Inflammatory macrophage treated with lipopolysaccharide for 1 hour (primary cell): ENCODE results near the gene DOCK4.

ENCODE experiments used
- DNase-seq, 2 donors: peaks; one replicate each; pipeline ENCODE4 v3.0.0-alpha.2; 2020 to 2022

DOCK4 gene

DNA sequence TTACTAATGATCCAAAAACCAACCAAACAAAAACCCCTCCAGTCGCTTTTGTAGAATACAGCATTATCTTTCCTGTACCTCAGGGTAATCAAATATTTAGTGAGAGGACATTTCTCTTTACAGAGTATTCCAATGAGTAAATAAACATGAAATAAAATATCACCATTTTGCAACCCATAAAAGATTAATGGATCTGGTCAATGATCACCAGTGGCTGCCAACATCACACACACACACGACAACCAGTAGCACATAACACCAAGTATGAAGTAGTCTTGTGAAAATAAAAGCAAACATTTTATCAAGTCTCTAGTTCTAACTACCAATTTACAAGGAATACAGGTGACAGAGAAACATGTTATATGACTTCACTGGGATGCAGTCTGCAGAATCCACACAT, 455.3 kb downstream of the DOCK4 start:
- DNase-seq, result no peak

DNA sequence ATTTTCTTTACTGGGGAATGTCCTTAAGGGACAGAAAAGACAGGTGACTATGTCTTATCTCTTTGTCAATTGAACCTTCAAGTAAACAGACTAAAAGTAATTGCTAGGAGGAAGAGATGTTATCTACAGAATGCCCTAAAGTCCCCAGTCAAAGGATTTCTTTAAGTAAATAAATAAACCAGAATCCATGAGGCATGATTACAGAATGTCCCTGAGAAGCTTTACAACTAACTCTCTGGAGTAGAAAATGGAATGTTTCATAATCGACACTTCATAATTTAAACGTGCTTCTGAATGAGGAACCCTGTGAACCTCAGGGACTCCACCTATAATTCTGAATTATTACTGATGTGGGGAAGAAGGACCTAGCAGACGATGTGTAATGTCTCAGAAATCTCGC, 456.0 kb downstream of the DOCK4 start:
- no peak for DNase-seq

DNA sequence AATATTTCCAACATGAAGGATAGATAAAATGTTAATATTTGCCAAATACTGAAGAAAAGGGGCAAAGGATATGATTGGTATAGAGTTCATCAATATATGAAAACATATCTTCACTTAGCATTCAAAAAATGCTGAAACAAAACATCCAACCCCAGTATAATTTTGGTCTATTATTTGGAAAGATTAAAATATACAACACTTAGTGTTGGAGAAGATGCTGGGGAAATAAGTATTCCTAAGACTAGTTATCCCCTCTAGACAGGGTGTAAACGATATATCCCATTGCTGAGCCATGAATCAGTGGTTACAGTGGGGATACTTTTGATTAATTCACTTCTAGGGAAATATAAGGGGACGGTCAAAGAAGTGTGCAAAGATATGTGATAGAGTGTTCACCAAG, 456.6 kb downstream of the DOCK4 start:
- DNase-seq, result no peak

- no peak for DNase-seq
These were observed 458.5 kb downstream of the DOCK4 start for GRCh38 chr7:111747718-111748117.

DNA sequence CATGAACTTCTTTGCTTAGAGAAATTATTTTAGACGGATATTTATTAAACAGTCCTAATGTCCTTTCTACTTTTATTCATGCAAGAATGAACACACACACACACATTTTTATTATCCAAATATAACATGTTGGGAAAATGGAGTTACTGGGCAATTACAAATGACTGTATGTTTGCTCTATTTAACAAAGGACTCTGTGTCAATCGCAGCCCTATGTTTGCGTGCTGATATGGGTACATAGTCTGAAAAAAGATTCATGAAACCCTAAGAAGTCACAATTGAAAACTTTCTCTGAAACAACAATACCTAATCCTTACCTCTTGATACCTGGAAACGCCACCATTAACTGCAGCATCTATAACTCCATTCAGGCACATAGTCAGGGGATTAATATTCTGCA, 459.2 kb downstream of the DOCK4 start:
- DNase-seq, result no peak

DNA sequence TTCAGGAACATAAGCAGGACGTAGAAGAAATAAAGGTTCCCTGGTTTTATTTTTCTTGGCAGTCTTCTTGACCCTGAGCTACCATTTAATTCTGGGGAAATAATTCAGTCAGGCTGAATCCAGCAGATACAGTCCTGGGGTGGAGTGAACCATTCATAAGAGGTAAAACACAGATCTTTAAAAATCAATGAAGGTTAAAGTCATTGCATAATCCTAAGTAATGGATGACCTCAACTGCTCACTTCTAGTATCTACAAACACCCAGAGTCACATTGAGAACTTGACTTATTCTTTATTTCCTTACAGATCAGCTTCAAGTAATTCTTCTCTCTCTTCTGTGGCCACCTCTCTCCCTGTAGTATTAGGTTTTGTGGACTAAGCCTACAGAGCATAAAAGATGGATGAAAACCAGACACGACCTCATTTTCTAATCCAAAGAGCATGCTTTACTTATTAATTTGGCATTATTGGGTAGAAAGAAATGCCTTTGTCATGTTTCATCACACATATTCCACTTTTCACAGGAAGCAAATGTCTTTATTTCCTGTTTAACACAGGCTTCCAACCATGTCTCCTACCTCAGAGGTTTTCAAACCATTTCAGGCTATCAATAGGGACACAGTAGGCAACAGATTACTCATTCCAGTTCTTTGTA, 461.6 kb downstream of the DOCK4 start:
- no peak for DNase-seq

DNA sequence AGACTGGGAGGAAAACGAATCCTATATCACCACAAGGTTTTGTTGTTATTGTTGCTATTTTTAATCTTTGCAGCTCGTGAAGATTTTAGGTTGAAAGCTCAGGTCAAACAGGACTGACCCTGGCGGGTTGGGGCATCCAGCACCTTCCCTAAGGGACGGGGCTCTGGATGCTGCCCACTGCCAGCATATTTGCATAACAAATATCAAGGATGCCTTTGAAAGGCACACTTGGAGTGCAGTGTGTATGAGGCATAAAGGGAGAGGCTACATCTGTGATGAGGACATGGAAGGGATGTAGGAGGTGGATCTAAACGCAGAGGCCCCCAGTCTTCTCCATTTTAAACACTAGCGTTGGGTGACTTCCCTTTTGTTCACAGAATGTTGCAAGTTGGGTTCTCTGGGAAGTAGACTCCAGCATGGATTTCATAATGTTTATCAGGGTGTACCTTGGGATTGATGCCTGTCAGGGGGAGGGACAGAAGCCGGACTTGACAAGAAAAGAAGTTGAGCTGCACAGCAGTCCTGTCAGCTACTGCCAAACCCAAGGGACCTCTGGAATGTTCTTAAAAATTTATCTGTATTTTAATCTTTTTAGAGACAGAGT, 462.9 kb downstream of the DOCK4 start:
- peak; percentile 56 to 72 for DNase-seq

DNA sequence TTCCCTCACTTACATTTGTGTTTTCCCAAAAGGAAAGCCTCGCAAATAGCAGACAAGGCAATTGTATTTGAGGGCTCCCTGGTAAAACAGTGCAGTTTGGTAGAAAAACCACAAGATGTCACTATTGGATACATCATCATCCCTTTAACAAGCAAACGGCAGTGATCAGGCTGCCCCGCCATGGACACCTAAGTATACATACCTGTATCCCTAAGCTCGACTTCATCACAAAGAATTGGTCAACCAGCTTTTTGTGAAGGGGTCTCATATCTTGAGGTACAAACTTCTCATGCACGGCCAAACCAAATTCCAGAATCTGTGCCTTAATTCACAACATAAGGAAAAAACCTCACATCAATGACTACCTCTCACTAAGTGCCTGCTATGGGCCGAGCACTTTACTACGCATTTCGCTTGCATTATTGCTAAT, 464.4 kb downstream of the DOCK4 start:
- DNase-seq, result peak; percentile 28 to 66

- no peak for DNase-seq
These were observed 465.3 kb downstream of the DOCK4 start for GRCh38 chr7:111740942-111741341.

GRCh38 chr7:111736552-111736874, 469.7 kb downstream of the DOCK4 start:
- DNase-seq, result no peak

DNA sequence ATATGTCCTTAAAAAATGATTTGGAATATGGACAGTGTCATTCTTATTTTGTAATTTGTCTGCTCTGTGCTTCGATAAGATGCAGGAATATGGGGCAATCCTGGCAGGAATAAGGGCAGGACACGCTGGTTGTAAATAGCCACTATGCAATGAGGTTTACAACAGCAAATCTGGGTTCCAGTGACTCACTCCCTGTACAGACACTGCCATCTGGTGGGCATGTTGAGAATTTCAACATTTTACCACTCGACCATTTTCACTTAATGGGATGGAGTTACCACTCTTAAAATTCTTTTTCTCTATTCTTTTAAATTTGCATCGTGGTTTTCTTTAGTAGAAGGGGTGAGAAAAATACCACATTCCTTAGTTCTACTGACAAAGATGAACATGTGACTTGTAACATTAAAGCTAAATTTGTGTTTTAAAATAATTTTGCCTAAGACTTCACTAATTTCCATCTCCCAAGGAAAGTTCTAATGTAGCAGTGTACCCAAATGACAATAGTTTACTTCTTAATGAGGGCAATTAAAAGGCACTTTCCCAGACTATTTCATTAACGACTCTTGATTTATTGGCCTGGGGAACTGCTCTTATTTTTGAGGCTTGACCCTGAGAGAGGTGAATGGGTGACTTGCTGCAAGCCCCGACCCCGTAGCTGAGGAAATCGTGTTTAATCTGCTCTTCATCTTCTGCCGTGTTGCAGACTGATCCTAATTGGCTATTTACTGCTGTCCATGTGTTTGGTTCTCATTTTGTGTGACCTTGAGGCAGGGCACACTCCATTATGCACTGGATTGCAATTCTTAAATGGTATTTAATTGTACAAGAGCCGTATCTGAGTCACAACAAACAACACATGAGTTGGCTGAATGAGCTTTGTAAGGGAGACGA, 470.3 kb downstream of the DOCK4 start:
- DNase-seq, result peak; percentile 45 to 89

DNA sequence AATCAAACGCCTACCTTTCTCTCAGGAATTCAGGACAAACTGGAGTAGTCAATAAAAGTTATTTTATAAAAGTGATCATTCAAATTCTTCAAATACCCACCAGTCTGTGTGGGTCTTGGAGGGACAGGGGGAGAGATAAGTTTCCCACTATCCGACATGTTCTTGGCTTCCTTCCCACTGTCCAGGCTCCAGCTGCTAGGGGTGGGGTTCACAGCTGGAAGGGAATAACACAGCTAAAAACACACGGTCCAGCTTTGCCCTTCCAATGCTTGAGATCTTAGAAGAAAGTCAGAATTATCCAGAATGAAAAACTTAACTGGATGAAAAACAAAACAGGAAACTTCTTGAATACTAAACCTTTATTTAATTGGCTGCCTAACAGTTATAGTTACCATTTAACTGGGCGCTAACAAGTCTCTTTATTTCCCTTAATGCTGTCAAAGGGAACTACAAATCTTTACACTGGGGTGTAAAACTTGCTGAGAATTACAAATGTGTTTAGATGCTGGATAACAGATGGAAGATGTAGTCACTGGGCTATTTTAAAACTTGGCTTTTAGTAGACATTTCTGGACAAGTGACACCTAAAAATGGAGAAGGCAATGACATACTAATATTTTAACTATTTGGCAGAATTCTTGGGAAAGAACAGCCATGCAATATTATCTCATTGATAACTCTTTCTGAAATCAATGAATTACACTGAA, 471.1 kb downstream of the DOCK4 start:
- no peak for DNase-seq

DNA sequence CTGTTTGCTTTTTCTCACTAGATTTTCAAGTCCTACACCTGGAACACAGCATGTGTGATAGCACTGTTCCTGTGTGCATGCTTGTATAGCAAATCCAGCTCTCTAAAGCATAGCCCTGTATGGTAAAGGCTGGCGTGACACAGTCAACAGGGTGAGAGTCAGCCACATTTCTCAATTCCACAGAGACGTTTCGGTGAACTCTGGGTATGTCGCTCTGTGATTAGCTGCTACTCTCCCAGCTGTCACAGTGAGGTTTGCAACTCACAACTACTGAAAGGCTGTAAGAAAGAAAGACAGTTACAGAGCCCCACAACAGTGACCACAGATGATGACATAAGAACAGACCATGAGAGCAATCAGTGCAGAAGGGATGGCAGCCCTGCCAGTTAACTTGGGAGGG, 473.3 kb downstream of the DOCK4 start:
- no peak for DNase-seq

- DNase-seq, result no peak
These were observed 475.5 kb downstream of the DOCK4 start for GRCh38 chr7:111730476-111731300.

GRCh38 chr7:111730057-111730456, 476.1 kb downstream of the DOCK4 start:
- DNase-seq, result no peak

DNA sequence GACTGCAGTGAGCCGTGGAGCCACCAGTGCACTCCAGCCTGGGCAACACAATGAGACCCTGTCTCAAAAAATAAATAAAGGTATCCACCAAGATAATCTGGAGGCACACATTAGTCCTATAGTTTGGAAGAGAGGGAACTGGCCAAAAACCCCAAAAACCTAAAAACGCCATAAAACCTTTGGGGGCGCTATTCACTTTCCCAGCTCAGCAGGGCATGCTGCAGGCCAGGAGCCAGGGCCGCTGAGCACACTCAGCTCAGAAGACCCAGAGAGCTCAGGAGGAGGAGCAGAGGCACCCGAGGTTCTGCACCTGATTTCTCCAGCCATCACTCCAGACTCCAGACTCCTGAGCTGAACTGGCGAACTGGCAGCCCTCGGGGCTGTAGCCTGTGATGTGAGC, 476.7 kb downstream of the DOCK4 start:
- no peak for DNase-seq

DNA sequence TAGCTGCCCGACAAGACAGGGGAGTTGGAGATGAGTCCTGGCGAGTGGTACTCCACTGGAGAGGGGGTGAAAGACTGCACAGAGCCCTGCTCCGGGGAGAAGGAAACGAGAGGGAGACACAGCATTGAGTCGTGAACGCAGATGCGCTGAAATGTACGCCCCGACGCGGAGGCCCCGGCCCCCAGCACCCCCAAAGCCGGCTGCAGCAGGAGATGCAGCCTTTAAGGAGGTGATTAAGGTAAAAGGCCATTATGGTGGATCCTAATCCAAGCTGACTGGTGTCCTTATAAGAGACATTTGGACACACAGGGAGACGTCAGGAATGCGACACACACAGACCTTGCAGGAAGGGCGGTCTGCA, 477.6 kb downstream of the DOCK4 start:
- no peak for DNase-seq

DNA sequence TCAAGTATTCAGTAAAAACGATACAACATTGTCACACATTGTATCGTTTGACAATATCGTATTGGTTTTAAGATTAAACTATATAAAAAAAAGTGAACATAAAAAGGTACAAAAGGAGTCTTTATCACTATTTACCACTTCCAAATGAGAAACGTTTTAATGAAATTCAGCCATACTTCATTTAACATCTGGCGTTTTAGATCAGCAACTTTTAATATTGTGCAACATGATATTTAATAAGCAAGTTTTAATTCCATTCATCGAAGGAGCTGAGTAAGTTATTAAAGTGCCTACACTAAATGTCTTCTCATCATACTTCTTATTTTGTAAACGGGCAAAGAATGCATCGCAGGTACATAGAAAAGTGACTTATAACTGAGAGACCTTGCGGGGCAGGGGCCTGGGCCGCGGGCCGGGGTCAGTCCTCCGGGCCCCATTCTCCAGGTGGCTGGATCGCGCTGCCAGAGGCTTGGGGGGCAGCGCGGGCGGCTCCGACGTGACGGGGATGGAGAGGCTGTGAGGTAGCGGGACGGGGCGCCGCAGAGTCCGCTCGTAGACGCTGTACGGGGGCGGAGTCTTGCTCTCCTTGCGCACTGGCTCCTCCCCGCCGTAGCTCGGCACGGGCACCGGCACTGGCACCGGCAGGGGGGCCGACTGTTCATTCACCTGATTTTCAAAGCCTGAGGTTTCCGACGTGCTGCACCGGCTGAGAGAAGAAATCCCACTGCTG, 478.1 kb downstream of the DOCK4 start:
- DNase-seq, result no peak

GRCh38 chr7:111718886-111719285, 487.3 kb downstream of the DOCK4 start:
- no peak for DNase-seq

GRCh38 chr7:111711426-111712065, 494.7 kb downstream of the DOCK4 start:
- DNase-seq, result no peak

GRCh38 chr7:111710839-111711380, 495.3 kb downstream of the DOCK4 start:
- no peak for DNase-seq
